GOT3 (cell line): ENCODE results near the gene PROP1.
"Not testable (repeated sequence)": the region's sequence is repeated elsewhere in the genome, so short reads cannot be mapped to it uniquely, and the experiment has no call there.

Experiments used
- DNase-seq: peaks from one replicate; lab custom pipeline; 2025; ENCODE audit warnings: mixed read lengths; lab: John Stamatoyannopoulos, UW

PROP1 gene

DNA sequence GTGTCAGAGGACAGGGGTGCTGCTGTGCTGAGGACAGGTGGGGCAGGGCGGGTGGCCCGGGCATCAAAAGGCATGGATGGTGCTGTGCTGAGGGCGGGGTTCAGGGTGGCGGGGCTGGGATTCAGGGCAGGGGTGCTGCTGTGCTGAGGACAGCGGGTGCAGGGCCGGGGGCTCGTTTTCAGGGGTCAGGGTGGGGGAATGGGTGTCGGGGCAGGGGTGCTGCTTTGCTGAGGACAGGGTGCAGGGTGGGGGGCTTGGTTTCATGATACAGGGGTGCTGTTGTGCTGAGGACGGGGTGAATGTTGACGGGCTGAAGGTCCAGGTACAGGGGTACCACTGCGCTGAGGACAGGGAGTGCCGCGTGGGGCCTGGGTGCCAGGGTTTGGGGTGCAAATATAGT, 50.9 kb downstream of the PROP1 start:
- DNase-seq: not testable (repeated sequence)

DNA sequence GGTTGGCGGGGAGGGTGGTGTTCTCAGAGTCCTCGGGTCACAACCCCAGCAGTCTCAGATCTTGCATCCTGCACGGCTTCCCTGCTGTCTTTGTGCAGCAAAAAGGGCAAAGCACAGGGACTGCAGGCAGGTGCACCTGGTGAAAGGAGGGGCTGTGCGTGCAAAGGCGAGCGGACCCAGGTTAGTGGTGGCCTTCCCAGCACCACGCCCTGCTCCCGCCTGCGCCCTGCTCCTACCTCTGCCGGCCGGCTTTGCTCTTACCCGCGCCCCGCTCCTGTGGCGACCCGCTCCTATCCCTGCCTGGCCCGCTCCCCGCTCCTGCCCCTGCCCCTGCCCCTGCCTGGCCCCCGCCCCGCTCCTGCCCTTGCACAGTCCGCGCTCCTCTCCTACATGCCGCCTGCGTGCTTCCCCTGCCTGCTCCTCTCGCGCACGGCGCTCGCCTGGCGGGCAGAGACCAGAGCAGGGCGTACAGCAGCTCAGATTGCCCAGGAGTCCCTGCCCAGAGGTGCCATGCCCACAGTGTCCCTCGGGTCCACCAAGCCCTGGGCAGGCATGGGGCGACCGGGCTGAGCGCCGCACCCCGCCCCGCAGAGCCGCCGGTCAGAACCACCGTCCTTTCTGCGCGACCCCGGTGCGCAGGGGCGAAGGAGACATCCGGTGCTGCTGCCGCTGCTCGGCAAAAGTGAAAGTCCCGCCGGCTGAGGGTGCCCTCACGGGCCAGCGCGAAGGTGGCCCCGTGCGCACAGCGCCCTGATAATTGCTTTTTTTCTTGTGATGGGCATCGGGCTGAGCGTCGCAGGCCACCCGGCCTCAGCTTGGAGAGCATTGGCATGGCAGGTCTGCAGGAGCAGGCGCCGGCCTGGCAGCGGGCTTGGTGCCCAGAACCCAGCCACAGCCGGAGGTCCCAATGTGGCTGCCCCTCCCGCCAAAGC, 52.0 kb downstream of the PROP1 start:
- DNase-seq: not testable (repeated sequence)

DNA sequence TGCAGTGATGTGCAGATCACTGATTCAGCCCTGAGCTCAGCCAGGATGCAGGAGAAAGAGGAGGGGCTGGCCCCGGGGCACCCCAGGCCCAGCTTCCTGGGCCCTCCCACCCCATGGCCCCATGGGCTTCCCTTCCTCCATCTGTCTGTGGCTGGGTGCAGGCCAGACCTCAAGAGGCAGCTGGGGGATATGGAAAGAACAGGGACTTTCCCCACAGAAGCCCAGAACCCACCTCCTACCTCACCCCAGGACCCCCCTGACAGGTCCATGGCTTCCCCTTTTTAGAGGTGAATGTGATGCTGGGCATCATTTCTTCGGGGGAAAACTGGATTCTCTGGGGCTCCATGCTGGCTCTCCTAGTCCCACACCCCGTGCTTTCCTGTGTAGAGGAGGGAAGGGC, 53.1 kb downstream of the PROP1 start:
- DNase-seq: not testable (repeated sequence)
